Measurements from ENCODE around the gene PGLYRP2. TPM values are rescaled to one million over a fixed set of nuclear protein-coding genes. Genes with fewer than 3 reads are reported as not detected.

Gene PGLYRP2
- total RNA-seq, 2 donors from 2014 or later = not detected

GRCh38 chr19:15443838-15444237 lies 35.5 kb downstream of the PGLYRP2 start:
- Histone ChIP-seq H3K36me3 (no peaks in the 10 kb centered on the region), H3K4me3 (peak overlapping the region; percentile 43), H3K27me3 (replicated peaks; ENCODE audit: insufficient read depth) (no peaks in the 10 kb centered on the region), H3K27ac (peak overlapping the region; percentile 82 to 87), H3K9me3 (no peaks in the 10 kb centered on the region), H3K4me1 (ENCODE audit: control insufficient read depth in 1 of 2, low read depth in 2 of 2) (peaks cover 42 to 74% of the 10 kb centered on the region in 2 donors)
- no peak for ATAC-seq (ENCODE audit: insufficient number of reproducible peaks, low FRiP score, low read depth)
- DNase-seq (ENCODE audit: low spot score) = peak; percentile 43
- no peak for TF ChIP-seq CTCF (IDR thresholded peaks at IDR 0.05)

- Histone ChIP-seq H3K4me3 (no peak overlapping the region), H3K4me1 (ENCODE audit: control insufficient read depth in 1 of 2, low read depth in 2 of 2) (peaks cover 43 to 74% of the 10 kb centered on the region in 2 donors)
These were observed 36.0 kb downstream of the PGLYRP2 start for GRCh38 chr19:15443325-15443724.

GRCh38 chr19:15442142-15442920 lies 37.0 kb downstream of the PGLYRP2 start:
- no peaks in the 10 kb centered on the region for H3K9me3 ChIP-seq
- peaks cover 50 to 80% of the 10 kb centered on the region in 2 donors for H3K4me1 ChIP-seq (ENCODE audit: control insufficient read depth in 1 of 2, low read depth in 2 of 2)
- no peaks in the 10 kb centered on the region for H3K27me3 ChIP-seq (replicated peaks; ENCODE audit: insufficient read depth)
- H3K27ac ChIP-seq = no peak overlapping the region
- H3K36me3 ChIP-seq = no peaks in the 10 kb centered on the region
- no peak overlapping the region for H3K4me3 ChIP-seq
- DNase-seq (ENCODE audit: low spot score) = no peak
- no peak for ATAC-seq (ENCODE audit: insufficient number of reproducible peaks, low FRiP score, low read depth)
- TF ChIP-seq CTCF (IDR thresholded peaks at IDR 0.05) = no peak

More at GRCh38 chr19:15443325-15443724, 36.0 kb downstream of the PGLYRP2 start:
- TF ChIP-seq CTCF (IDR thresholded peaks at IDR 0.05) = no peak
- Histone ChIP-seq H3K36me3 (no peaks in the 10 kb centered on the region), H3K9me3 (no peaks in the 10 kb centered on the region), H3K27me3 (replicated peaks; ENCODE audit: insufficient read depth) (no peaks in the 10 kb centered on the region), H3K27ac (peak overlapping the region in 1 of 2 donors; percentile 87)
- DNase-seq (ENCODE audit: low spot score) = no peak
- ATAC-seq (ENCODE audit: insufficient number of reproducible peaks, low FRiP score, low read depth) = no peak

GRCh38 chr19:15441317-15441716 lies 38.0 kb downstream of the PGLYRP2 start:
- Histone ChIP-seq H3K27ac (no peak overlapping the region), H3K27me3 (replicated peaks; ENCODE audit: insufficient read depth) (no peaks in the 10 kb centered on the region), H3K4me1 (ENCODE audit: control insufficient read depth in 1 of 2, low read depth in 2 of 2) (peaks cover 56 to 84% of the 10 kb centered on the region in 2 donors), H3K9me3 (no peaks in the 10 kb centered on the region), H3K36me3 (no peaks in the 10 kb centered on the region), H3K4me3 (no peak overlapping the region)
- TF ChIP-seq CTCF (IDR thresholded peaks at IDR 0.05) = no peak
- DNase-seq (ENCODE audit: low spot score) (no peak), ATAC-seq (ENCODE audit: insufficient number of reproducible peaks, low FRiP score, low read depth) (no peak)

GRCh38 chr19:15439821-15440641 lies 39.3 kb downstream of the PGLYRP2 start:
- H3K36me3 ChIP-seq = no peaks in the 10 kb centered on the region
- H3K4me1 ChIP-seq (ENCODE audit: control insufficient read depth in 1 of 2, low read depth in 2 of 2) = peaks cover 44 to 75% of the 10 kb centered on the region in 2 donors
- no peak for TF ChIP-seq CTCF (IDR thresholded peaks at IDR 0.05)
- DNase-seq (ENCODE audit: low spot score) (no peak), ATAC-seq (ENCODE audit: insufficient number of reproducible peaks, low FRiP score, low read depth) (no peak)
- H3K27me3 ChIP-seq (replicated peaks; ENCODE audit: insufficient read depth) = no peaks in the 10 kb centered on the region
- no peaks in the 10 kb centered on the region for H3K9me3 ChIP-seq
- no peak overlapping the region for H3K4me3 ChIP-seq
- H3K27ac ChIP-seq = peak overlapping the region in 1 of 2 donors; percentile 64
